Measurements from ENCODE around the gene MIS18A. TPM values are rescaled to one million over a fixed set of nuclear protein-coding genes. Genes with fewer than 3 reads are reported as not detected.

MIS18A gene
- total and polyA plus RNA-seq, 10 donors = 4.2 to 10.0 (median 6.9) TPM

- Histone ChIP-seq H3K4me3 (no peak overlapping the region), H3K9me3 (no peaks in the 10 kb centered on the region), H3K4me1 (no peaks in the 10 kb centered on the region), H3K27ac (no peak overlapping the region), H3K27me3 (replicated peaks in 1 of 7) (no peaks in the 10 kb centered on the region), H3K36me3 (peaks cover 0 to 100% (median 89%) of the 10 kb centered on the region in 6 donors)
- no peak for DNase-seq
- WGBS, 5 donors = 92 to 97% (median 95%) methylated on average over 6 to 10 of the region's 10 CpGs
- TF ChIP-seq POLR2A (IDR thresholded peaks at IDR 0.05) (no peak), POLR2AphosphoS5 (IDR thresholded peaks at IDR 0.05) (no peak), CTCF (IDR thresholded peaks at IDR 0.05 in 8 of 11, conservative IDR thresholded peaks at IDR 0.05 in 3 of 11) (no peak)
- intact Hi-C loops (cut with DNase I; ENCODE audit: low total_unique reads) = no loop called here
Observed at GRCh38 chr21:32322676-32323075, 43.8 kb upstream of the MIS18A start.

- no peak for DNase-seq
- H3K36me3 ChIP-seq = peaks cover 0 to 100% (median 93%) of the 10 kb centered on the region in 6 donors
- TF ChIP-seq CTCF (IDR thresholded peaks at IDR 0.05 in 8 of 11, conservative IDR thresholded peaks at IDR 0.05 in 3 of 11) (no peak), POLR2AphosphoS5 (IDR thresholded peaks at IDR 0.05) (no peak), POLR2A (IDR thresholded peaks at IDR 0.05) (no peak)
- H3K4me3 ChIP-seq = no peak overlapping the region
- no peaks in the 10 kb centered on the region for H3K27me3 ChIP-seq (replicated peaks in 1 of 7)
- WGBS, 5 donors = 94 to 97% (median 95%) methylated on average over 12 of the region's 12 CpGs
- H3K9me3 ChIP-seq = no peaks in the 10 kb centered on the region
- intact Hi-C loops (cut with DNase I; ENCODE audit: low total_unique reads) = no loop called here
- no peaks in the 10 kb centered on the region for H3K4me1 ChIP-seq
- H3K27ac ChIP-seq = no peak overlapping the region
Observed at GRCh38 chr21:32322103-32322502, 43.3 kb upstream of the MIS18A start.

GRCh38 chr21:32321480-32321879, 42.6 kb upstream of the MIS18A start:
- TF ChIP-seq CTCF (IDR thresholded peaks at IDR 0.05 in 8 of 11, conservative IDR thresholded peaks at IDR 0.05 in 3 of 11) (no peak), POLR2A (IDR thresholded peaks at IDR 0.05) (no peak)
- H3K27ac ChIP-seq = no peak overlapping the region
- no peaks in the 10 kb centered on the region for H3K27me3 ChIP-seq (replicated peaks in 1 of 7)
- peaks cover 0 to 100% (median 97%) of the 10 kb centered on the region in 6 donors for H3K36me3 ChIP-seq
- DNase-seq = no peak
- H3K4me3 ChIP-seq = no peak overlapping the region
- 93 to 98% (median 96%) methylated on average over 13 of the region's 13 CpGs for WGBS, 5 donors
- no peaks in the 10 kb centered on the region for H3K9me3 ChIP-seq
- no peaks in the 10 kb centered on the region for H3K4me1 ChIP-seq
- intact Hi-C loops (cut with DNase I; ENCODE audit: low total_unique reads) = no loop called here

GRCh38 chr21:32320726-32321125, 41.9 kb upstream of the MIS18A start:
- DNase-seq = no peak
- Histone ChIP-seq H3K9me3 (no peaks in the 10 kb centered on the region), H3K27me3 (replicated peaks in 1 of 7) (no peaks in the 10 kb centered on the region), H3K4me1 (no peaks in the 10 kb centered on the region), H3K27ac (no peak overlapping the region), H3K36me3 (peaks cover 0 to 100% (median 97%) of the 10 kb centered on the region in 6 donors), H3K4me3 (no peak overlapping the region)
- TF ChIP-seq POLR2A (IDR thresholded peaks at IDR 0.05) = no peak
- no peak for TF ChIP-seq POLR2AphosphoS5 (IDR thresholded peaks at IDR 0.05)
- no peak for TF ChIP-seq CTCF (IDR thresholded peaks at IDR 0.05 in 8 of 11, conservative IDR thresholded peaks at IDR 0.05 in 3 of 11)
- 93 to 98% (median 96%) methylated on average over 12 to 13 of the region's 13 CpGs for WGBS, 5 donors
- intact Hi-C loops (cut with DNase I; ENCODE audit: low total_unique reads) = no loop called here

Data from spleen (tissue), 11 donors.